GM12878 (cell line): ENCODE data around the gene CTSC. TPM values are rescaled to one million over a fixed set of nuclear protein-coding genes. Genes with fewer than 3 reads are reported as not detected.

Source experiments
- BACH1 ChIP-seq: fragments of 450-650 bp; IDR thresholded peaks from 2 replicates; pipeline ENCODE4 v1.6.1; 2017; ENCODE audit warnings: mild to moderate bottlenecking, borderline replicate concordance
- BCLAF1 ChIP-seq: fragments of 450-650 bp; IDR thresholded peaks from 2 replicates; pipeline ENCODE4 v1.6.1; 2017; ENCODE audit warnings: antibody characterized with exemption, mild to moderate bottlenecking, moderate library complexity
- BRCA1 ChIP-seq: IDR thresholded peaks from 2 replicates; pipeline ENCODE4 v1.6.1; 2011; ENCODE audit warnings: low read depth, low read length, improper control_type of control experiment
- CREB1 ChIP-seq: IDR thresholded peaks from 2 replicates; pipeline ENCODE4 v1.6.1; 2012; ENCODE audit warnings: low read depth, mild to moderate bottlenecking, inconsistent platforms
- E2F4 ChIP-seq: IDR thresholded peaks from 2 replicates; pipeline ENCODE4 v1.6.1; 2012; ENCODE audit warnings: low read depth, low read length, improper control_type of control experiment
- ESRRA ChIP-seq: IDR thresholded peaks from 2 replicates; pipeline ENCODE4 v1.6.1; 2012; ENCODE audit warnings: mild to moderate bottlenecking, low read length, improper control_type of control experiment
- HDGF ChIP-seq: fragments of 450-650 bp; IDR thresholded peaks from 2 replicates; pipeline ENCODE4 v1.6.1; 2016; ENCODE audit warnings: antibody characterized with exemption
- IRF4 ChIP-seq: IDR thresholded peaks from 2 replicates; pipeline ENCODE4 v1.6.1; 2011; ENCODE audit warnings: low read depth, low read length
- JUND ChIP-seq: IDR thresholded peaks from 2 replicates; pipeline ENCODE4 v1.6.1; 2012; ENCODE audit warnings: low read depth, mild to moderate bottlenecking, low read length, improper control_type of control experiment, moderate library complexity
- MEF2B ChIP-seq: fragments of 450-650 bp; IDR thresholded peaks from 2 replicates; pipeline ENCODE4 v1.6.1; 2018; ENCODE audit warnings: mild to moderate bottlenecking, moderate library complexity; ENCODE audit not compliant: partially characterized antibody, poor library complexity, severe bottlenecking
- PRDM15 ChIP-seq: fragments of 450-650 bp; formaldehyde crosslinking; IDR thresholded peaks from 2 replicates; pipeline ENCODE4 v1.4.0; 2020; ENCODE audit warnings: mild to moderate bottlenecking, moderate library complexity
- SMC3 ChIP-seq: IDR thresholded peaks from 2 replicates; pipeline ENCODE4 v1.6.1; 2011; ENCODE audit warnings: low read length, improper control_type of control experiment, borderline replicate concordance
- STAT1 ChIP-seq: fragments of 450-650 bp; conservative IDR thresholded peaks from 2 replicates; pipeline ENCODE4 v1.6.1; 2014; ENCODE audit warnings: antibody characterized with exemption, mild to moderate bottlenecking
- SUZ12 ChIP-seq: fragments of 200-600 bp; sonication (generic); IDR thresholded peaks from one replicate; pipeline ENCODE4 v1.6.1; 2018; ENCODE audit warnings: antibody characterized with exemption, mild to moderate bottlenecking; ENCODE audit not compliant: unreplicated experiment
- ZBTB40 ChIP-seq: fragments of 450-650 bp; IDR thresholded peaks from 2 replicates; pipeline ENCODE4 v1.6.1; 2016; ENCODE audit warnings: mild to moderate bottlenecking, moderate library complexity, borderline replicate concordance
- ZNF217 ChIP-seq: fragments of 450-650 bp; IDR thresholded peaks from 2 replicates; pipeline ENCODE4 v1.6.1; 2017; ENCODE audit warnings: antibody characterized with exemption, mild to moderate bottlenecking
- ZZZ3 ChIP-seq: IDR thresholded peaks from 2 replicates; pipeline ENCODE4 v1.6.1; 2011; ENCODE audit warnings: low read depth; ENCODE audit not compliant: control insufficient read depth, insufficient read length
- polyA plus RNA-seq, 11 experiments: library from polyadenylated mRNA; depleted of rRNA in 4 of 11; unstranded in 6 of 11; stranded (reverse) in 5 of 11; fragments of >200 nt; fragmentation: Nextera tagmentation in 4 of 11; fragmentation: Illumina TruSeq in 1 of 11; extraction: Ambion mirVana in 4 of 11; extraction: Trizol in 1 of 11; gene quantifications; 1 replicate in 1 of 11; 2 replicates in 10 of 11; pipeline versions ENCODE4 v1.2.1 to v1.2.3, GENCODE V29; 2011 to 2016; ENCODE audit warnings: inconsistent platforms in 2 of 11, missing spikeins in 2 of 11, low read depth in 1 of 11
- total RNA-seq, 4 experiments: library from RNA; depleted of rRNA in 3 of 4; stranded (reverse); fragments of >200 nt in 3 of 4; fragmentation: Illumina TruSeq in 1 of 4; extraction: Trizol in 1 of 4; gene quantifications; 2 replicates each; pipeline versions ENCODE4 v1.2.1 to v1.2.3, GENCODE V29; 2013 to 2021

CTSC gene
- total and polyA plus RNA-seq, 10 of the 15 experiments (the other 5 are each of a cell fraction or from before 2014, with no cell fraction given): 289 to 1,123 (median 430) TPM

- 0 out of 2 replicates have a peak, but pooled peaks have one; percentile 59 for TF ChIP-seq BACH1
- no peak for TF ChIP-seq ESRRA
- no peak for TF ChIP-seq SUZ12
- peak; percentile 8; the same call in 1 of the 2 replicates for TF ChIP-seq SMC3
- no peak for TF ChIP-seq HDGF
- no peak for TF ChIP-seq STAT1
- TF ChIP-seq BRCA1: no peak
- TF ChIP-seq E2F4: no peak
- TF ChIP-seq ZNF217: peak; percentile 91; the same call in 1 of the 2 replicates
- TF ChIP-seq CREB1: peak; percentile 67
- TF ChIP-seq IRF4: peak; percentile 84; the same call in 1 of the 2 replicates
- TF ChIP-seq ZBTB40: no peak
- TF ChIP-seq JUND: no peak
- TF ChIP-seq ZZZ3: no peak
- no peak for TF ChIP-seq PRDM15 (CRISPR knock-in tag)
- no peak for TF ChIP-seq MEF2B
- no peak for TF ChIP-seq BCLAF1
These were observed 29.6 kb downstream of the CTSC start (continued) for GRCh38 chr11:88307749-88308425.
